T-helper 17 cell (primary cell): ENCODE results near the gene COPS8. TPM values are rescaled to one million over a fixed set of nuclear protein-coding genes. Genes with fewer than 3 reads are reported as not detected.

Experiments
- ATAC-seq: fragments of 150-1000 bp; cut with Tn5 transposase; 2 replicates; pipeline ENCODE4 v1.10.0; 2021; ENCODE audit warnings: mild to moderate bottlenecking, moderate library complexity
- DNase-seq, 3 donors: peaks; one replicate each; pipeline versions ENCODE4 v3.0.0 to v3.0.0-alpha.2; 2020 to 2021
- H3K9me3 ChIP-seq: one replicate; pipeline ENCODE4 v1.7.0; 2013; ENCODE audit warnings: low read length, mild to moderate bottlenecking; ENCODE audit not compliant: control insufficient read depth, poor library complexity, severe bottlenecking
- H3K27ac Mint-ChIP-seq: one replicate; pipeline ENCODE4 v1.8.0; 2022; ENCODE audit warnings: mild to moderate bottlenecking, moderate library complexity, mixed read lengths
- H3K27me3 Mint-ChIP-seq: one replicate; pipeline ENCODE4 v1.8.0; 2022; ENCODE audit warnings: mixed read lengths
- H3K36me3 Mint-ChIP-seq: one replicate; pipeline ENCODE4 v1.8.0; 2022; ENCODE audit warnings: low read depth, mixed read lengths
- H3K4me1 Mint-ChIP-seq: one replicate; pipeline ENCODE4 v1.8.0; 2022; ENCODE audit warnings: mild to moderate bottlenecking, mixed read lengths
- H3K4me3 Mint-ChIP-seq: one replicate; pipeline ENCODE4 v1.8.0; 2022; ENCODE audit warnings: mild to moderate bottlenecking, moderate library complexity, mixed read lengths
- total RNA-seq, 4 donors: library from RNA in 2 of 4; stranded (reverse) in 2 of 4; gene quantifications; one replicate each; pipeline ENCODE4 v1.2.3 and lab custom pipeline; 2022 to 2026

COPS8 gene
- total RNA-seq, 2 donors from 2014 or later: 46.0 to 49.4 TPM

DNA sequence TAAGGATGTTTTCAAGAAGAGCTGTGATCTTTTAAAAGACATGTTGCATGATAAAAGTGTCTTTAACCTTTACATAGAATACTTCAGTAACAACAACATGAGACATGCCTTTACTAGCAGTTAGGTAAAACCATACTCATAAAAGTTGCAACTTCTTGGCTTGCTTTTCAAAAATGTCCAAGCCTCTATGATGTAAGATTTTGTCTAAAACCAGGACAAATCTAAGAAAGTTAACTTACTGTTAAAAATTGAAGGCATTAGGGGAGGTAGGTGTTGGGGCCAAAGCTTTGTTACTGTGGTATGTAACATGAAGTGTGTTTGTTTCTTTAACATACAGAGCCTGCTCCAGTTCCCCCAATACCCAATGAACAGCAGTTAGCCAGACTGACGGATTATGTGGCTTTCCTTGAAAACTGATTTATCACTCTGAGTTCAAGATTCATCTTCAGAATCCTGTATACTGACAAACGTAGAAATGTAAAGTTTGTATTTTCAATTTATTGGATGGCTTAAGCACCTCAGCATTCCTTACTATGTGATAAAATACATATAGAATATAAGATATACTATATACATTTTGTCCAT is 11.7 kb downstream of the COPS8 start:
- H3K4me3 Mint-ChIP-seq: no peak overlapping the region
- no peak for ATAC-seq
- H3K36me3 Mint-ChIP-seq: peaks cover 30% of the 10 kb centered on the region
- DNase-seq: no peak
- H3K27ac Mint-ChIP-seq: no peak overlapping the region
- H3K9me3 ChIP-seq: no peaks in the 10 kb centered on the region
- no peaks in the 10 kb centered on the region for H3K27me3 Mint-ChIP-seq
- peaks cover 12% of the 10 kb centered on the region for H3K4me1 Mint-ChIP-seq

DNA sequence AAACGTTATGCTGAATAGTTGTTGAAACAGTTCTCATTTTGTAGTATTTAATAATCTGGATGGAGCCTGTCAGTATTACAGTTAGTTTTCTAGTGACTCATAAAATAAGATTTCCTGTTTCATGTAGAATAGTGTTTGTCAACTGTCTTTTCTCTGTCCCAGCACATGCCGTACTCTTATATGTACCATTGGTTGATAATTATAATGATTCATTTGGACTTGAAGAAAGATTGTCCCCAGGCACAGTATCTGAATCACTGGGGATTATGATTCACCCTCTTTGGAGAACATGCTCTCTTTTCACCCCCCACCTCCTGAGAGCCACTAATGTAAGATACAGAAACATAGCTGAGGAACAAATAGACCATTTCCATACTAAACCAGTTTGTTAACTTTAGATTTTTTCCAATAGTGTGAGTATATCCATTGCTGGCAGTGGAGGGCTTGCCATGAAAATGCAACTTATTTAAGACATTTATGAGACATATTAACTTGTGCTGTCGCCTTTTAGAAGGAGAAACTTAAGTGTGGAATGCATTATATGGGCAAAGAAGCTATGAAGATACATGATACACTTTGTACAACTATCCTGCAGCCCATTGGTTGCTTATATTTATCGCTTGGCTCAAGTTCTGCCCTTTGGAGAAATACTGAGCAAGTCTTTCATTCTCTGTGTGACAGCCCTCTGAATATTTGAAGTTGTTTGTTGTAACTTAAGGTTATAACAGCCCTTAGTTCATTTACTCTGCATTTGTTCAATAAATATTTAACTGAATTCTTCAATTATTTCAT is 12.4 kb downstream of the COPS8 start:
- H3K4me1 Mint-ChIP-seq: peaks cover 5% of the 10 kb centered on the region
- H3K9me3 ChIP-seq: no peaks in the 10 kb centered on the region
- no peak for DNase-seq
- no peak overlapping the region for H3K4me3 Mint-ChIP-seq
- no peaks in the 10 kb centered on the region for H3K27me3 Mint-ChIP-seq
- peaks cover 27% of the 10 kb centered on the region for H3K36me3 Mint-ChIP-seq
- ATAC-seq: no peak
- H3K27ac Mint-ChIP-seq: no peak overlapping the region

DNA sequence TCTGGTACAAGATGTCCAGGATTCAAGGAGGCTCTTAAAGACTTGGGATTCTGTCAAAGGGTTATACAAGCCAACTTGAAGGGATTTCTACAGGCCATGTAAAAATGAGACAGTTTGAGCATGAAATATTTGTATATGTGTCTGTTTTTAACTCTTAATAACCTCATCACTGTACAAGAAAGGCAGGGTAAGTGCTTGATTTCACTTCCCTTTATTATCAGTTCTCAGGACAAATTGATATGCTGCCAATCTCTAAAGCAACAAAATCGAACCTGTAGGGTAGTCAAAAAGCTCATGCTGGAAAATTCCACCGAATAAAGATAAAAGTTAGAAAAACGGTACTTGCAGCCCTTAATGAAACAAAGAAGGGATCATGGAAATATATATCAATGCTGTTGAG is 14.1 kb downstream of the COPS8 start:
- Mint-ChIP-seq H3K4me3 (no peak overlapping the region), H3K27me3 (no peaks in the 10 kb centered on the region), H3K27ac (no peak overlapping the region), H3K4me1 (peaks cover 3% of the 10 kb centered on the region), H3K36me3 (peaks cover 23% of the 10 kb centered on the region)
- DNase-seq: no peak
- H3K9me3 ChIP-seq: no peaks in the 10 kb centered on the region
- no peak for ATAC-seq

DNA sequence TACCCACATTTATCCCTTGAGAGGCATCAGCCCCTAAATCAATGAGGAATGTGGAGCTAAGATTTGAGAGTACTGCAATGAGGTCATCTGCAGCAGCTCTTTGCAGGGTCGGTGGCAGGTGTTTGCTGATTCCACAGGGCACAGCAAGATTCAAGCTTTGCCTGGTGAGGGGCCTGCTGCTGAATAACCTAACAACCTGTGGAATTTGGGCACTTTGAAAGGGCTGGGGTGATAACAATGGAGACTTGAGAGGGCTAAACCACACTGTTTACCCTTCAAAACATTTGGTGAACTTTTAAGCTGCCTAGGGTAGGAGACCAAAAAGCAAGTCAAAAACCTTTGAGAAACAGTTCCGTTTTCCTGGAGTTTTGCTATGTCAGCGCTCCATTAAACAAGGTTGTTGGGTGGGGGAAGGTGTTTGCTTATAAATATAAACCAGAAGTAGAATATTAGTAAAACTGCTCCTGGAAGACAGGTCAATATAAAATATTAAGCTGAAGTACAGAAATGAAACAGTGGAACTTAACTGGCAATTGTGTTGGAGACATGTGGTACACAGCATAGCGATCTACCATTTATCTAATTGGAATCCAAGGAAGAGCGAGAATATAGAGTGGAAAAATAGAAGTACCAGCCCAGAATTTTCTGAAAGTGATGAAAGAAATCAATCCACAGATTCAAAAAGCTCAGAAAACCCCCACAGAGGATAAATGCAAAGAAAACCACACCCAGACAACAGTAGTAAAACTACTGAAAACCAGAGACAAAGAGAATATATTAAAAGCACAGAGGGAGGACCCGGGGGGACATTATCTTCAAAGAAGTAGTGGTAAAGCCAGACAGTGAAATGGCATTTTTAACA is 15.7 kb downstream of the COPS8 start:
- no peak for DNase-seq
- ATAC-seq: no peak
- H3K4me3 Mint-ChIP-seq: no peak overlapping the region
- no peaks in the 10 kb centered on the region for H3K9me3 ChIP-seq
- H3K36me3 Mint-ChIP-seq: peaks cover 23% of the 10 kb centered on the region
- no peak overlapping the region for H3K27ac Mint-ChIP-seq
- no peaks in the 10 kb centered on the region for H3K27me3 Mint-ChIP-seq
- peaks cover under 1% of the 10 kb centered on the region for H3K4me1 Mint-ChIP-seq

DNA sequence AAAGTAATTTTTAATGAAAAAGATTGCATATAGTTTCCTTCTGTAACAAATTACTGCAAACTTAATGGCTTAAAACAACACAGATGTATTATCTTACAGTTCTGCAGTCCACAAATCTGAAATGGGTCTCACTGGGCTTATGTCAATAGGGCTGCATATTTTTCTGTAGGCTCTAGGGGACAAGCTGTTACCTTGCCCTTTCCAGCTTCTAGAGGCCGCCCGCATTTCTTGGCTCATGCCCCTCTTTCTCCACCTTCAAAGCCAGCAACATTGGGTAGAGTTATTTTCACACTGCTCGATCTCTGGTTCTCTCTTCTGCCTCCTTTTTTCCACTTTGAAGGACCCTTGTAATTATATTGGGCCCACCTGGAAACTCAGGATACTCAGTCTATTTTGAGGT is 16.7 kb downstream of the COPS8 start:
- no peak overlapping the region for H3K4me3 Mint-ChIP-seq
- H3K4me1 Mint-ChIP-seq: no peaks in the 10 kb centered on the region
- H3K36me3 Mint-ChIP-seq: peaks cover 18% of the 10 kb centered on the region
- H3K9me3 ChIP-seq: no peaks in the 10 kb centered on the region
- no peak overlapping the region for H3K27ac Mint-ChIP-seq
- ATAC-seq: no peak
- no peaks in the 10 kb centered on the region for H3K27me3 Mint-ChIP-seq
- no peak for DNase-seq

DNA sequence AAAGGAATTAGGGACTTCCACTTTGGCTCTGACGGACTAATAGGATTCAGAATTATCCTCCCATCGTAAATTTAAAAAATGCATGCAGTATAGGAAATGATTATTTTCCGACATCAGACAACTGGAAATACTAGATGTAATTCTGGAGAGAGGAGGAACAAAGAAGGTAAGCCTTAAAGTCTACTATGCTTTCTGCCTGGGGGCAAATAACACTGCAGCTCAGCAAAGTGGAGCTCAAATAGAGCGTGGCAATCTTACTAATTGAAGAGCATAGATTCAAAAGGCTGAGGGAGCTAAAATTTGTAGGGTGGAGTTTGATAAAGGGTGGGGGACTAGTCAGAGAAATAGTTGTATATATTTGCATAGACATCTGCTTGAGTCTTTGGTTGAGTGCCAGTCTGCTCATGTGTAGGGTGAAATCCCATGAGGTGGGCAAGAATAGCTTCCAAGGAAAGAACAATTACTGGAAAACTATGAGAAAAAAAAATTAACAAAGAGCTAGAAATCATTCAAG is 23.8 kb downstream of the COPS8 start:
- ATAC-seq (no peak), DNase-seq (no peak)
- no peaks in the 10 kb centered on the region for H3K27me3 Mint-ChIP-seq
- H3K36me3 Mint-ChIP-seq: peaks cover 3% of the 10 kb centered on the region
- H3K4me3 Mint-ChIP-seq: no peak overlapping the region
- no peaks in the 10 kb centered on the region for H3K9me3 ChIP-seq
- H3K27ac Mint-ChIP-seq: no peak overlapping the region
- H3K4me1 Mint-ChIP-seq: no peaks in the 10 kb centered on the region

DNA sequence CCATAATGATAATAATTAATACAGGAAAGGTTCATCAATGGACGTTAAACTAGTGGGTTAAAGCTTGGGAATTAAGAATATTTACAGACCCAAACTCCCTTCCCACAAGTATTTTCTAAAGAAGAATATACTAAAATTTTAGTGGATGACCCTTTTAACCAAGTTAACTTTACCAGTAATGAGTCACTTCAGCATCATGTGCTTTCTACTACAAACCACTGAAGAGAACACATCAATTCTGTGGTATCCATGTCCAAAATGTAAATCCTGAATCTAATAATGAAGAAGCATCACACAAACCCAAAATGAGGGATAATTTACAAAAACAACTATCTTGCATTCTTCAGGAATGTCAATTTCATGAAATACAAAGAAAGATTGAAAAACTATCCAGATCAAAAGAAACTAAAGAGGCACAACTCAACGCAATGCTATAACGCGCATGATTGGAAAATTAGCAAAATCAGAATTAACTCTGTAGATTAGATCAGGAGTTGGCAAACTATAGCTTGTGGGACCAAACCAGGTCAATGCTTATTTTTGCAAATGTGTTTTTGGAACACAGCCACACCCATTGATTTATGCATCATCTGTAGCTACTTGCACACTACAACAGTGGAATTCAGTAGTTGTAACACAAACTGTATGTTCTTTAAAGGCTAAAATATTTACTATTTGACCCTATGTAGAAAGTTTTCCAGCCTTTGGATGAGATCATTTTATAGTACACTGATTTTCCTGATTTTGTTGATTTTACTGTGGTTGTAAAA is 27.5 kb downstream of the COPS8 start:
- Mint-ChIP-seq H3K27ac (no peak overlapping the region), H3K4me1 (no peaks in the 10 kb centered on the region), H3K27me3 (no peaks in the 10 kb centered on the region), H3K4me3 (no peak overlapping the region), H3K36me3 (no peaks in the 10 kb centered on the region)
- DNase-seq (no peak), ATAC-seq (no peak)
- H3K9me3 ChIP-seq: no peaks in the 10 kb centered on the region

DNA sequence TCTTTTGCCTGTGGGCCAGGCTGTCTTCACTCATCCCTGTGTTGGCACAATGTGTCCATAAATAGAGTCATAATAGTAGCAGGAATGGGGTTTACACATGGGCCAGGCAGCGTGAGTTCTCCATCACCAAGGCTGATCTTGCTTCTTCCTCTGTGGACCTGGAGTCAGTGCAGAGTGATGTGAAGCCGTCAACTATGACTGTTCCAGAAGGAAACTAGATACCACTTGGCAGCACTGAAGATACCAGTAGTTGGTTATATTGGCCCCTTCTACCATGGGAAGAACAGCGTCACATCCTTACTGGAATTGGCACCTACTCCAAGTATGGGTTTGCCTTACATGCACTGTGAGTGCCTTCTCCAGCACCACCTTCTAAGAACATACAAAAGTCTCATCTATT is 30.2 kb downstream of the COPS8 start:
- Mint-ChIP-seq H3K27me3 (no peaks in the 10 kb centered on the region), H3K4me1 (no peaks in the 10 kb centered on the region), H3K4me3 (no peak overlapping the region), H3K27ac (no peak overlapping the region), H3K36me3 (no peaks in the 10 kb centered on the region)
- no peak for ATAC-seq
- no peak for DNase-seq
- H3K9me3 ChIP-seq: no peaks in the 10 kb centered on the region

DNA sequence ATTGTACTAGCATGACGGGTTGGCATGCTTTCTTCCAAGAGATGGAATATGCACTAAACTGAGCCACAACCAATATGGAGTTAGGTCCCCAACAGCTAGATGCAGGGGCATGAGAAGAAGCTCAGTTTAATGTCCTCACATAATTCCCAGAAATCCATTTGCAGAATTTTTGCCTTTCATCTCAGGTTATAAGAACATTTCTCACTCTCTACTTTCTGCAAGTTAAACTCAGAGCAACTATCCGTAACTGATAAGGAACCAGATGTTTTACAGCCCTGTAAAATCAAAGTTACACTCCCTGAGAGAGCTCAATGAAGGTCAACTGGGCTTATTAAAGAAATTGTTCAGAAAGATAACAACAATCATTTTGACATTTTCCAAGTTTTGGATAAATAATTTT is 30.7 kb downstream of the COPS8 start:
- Mint-ChIP-seq H3K4me3 (no peak overlapping the region), H3K36me3 (no peaks in the 10 kb centered on the region), H3K27ac (no peak overlapping the region)

DNA sequence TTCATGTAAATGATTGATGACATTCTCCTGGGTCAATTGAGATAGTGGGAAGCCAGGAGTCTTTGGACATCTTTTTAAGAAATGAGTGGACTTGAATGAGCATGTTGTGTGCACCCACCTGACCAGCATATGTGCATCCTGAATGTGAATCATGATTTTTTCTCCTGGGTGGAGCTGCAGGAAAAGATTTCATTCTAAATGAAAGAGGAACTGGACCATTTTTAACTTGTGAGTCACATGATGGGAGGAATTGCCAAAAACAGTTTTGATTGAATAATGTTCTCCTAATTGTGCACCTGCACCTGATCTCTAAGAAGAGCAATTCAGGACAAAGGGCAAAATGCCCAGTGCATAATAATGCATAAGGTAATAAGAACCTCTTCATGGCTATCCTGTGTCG is 32.3 kb downstream of the COPS8 start:
- H3K4me1 Mint-ChIP-seq: no peaks in the 10 kb centered on the region
- H3K27ac Mint-ChIP-seq: no peak overlapping the region
- peaks cover 3% of the 10 kb centered on the region for H3K36me3 Mint-ChIP-seq
- DNase-seq (no peak), ATAC-seq (no peak)
- H3K4me3 Mint-ChIP-seq: no peak overlapping the region
- H3K27me3 Mint-ChIP-seq: no peaks in the 10 kb centered on the region
- H3K9me3 ChIP-seq: no peaks in the 10 kb centered on the region

More for the DNA sequence above, 30.7 kb downstream of the COPS8 start:
- ATAC-seq (no peak), DNase-seq (no peak)
- no peaks in the 10 kb centered on the region for H3K4me1 Mint-ChIP-seq
- no peaks in the 10 kb centered on the region for H3K9me3 ChIP-seq
- no peaks in the 10 kb centered on the region for H3K27me3 Mint-ChIP-seq

DNA sequence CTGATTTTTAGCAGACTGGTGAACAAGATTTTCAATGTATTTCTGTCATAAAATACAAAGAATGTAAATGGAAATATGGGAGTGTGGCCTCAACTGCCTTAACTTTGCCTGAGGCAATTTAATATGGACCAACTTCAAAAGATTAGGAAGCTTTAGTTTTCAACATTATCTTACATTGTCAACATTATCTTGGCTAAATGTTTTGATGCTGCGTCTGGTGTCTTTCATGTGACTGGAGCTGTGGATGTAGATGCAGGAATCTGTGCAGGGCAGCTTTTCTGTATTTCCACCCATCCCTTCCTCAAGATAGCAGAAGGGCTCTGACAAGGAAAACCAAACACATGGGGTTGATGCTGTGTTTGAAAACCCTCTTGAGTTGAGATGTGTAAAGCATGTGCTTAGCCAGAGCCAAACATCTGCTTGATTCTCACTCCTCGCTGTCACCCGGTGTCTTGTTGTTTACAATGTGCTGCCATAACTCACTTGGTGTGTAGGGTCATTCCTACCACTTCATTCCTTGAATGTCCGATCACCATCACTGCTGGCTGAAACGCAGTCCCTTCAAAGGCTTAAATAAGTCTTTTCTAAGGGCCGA is 33.0 kb downstream of the COPS8 start:
- H3K27ac Mint-ChIP-seq: no peak overlapping the region
- no peak for ATAC-seq
- H3K27me3 Mint-ChIP-seq: no peaks in the 10 kb centered on the region
- H3K9me3 ChIP-seq: no peaks in the 10 kb centered on the region
- H3K4me3 Mint-ChIP-seq: no peak overlapping the region
- H3K36me3 Mint-ChIP-seq: peaks cover 3% of the 10 kb centered on the region
- no peak for DNase-seq
- no peaks in the 10 kb centered on the region for H3K4me1 Mint-ChIP-seq

DNA sequence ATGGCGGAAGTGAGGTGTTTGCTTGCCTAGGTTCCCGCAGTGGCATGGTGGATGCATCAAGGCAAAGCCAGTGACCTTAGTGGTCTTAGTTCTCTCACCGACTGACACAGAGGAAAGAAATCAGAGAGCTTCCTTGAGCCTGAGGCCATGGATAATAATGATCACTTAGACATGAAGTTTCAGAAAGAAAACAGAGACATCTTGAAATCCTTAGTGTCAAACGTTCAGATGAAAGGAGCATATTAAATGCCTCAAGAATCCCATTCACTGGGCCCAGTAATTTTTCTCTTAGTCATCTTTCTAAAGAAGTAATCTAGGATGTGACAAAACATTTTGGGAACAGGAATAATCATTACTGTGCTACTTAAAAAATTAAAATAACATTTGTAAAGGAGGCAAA is 35.2 kb downstream of the COPS8 start:
- no peaks in the 10 kb centered on the region for H3K27me3 Mint-ChIP-seq
- ATAC-seq: no peak
- H3K4me3 Mint-ChIP-seq: no peak overlapping the region
- no peaks in the 10 kb centered on the region for H3K4me1 Mint-ChIP-seq
- H3K9me3 ChIP-seq: no peaks in the 10 kb centered on the region
- H3K36me3 Mint-ChIP-seq: peaks cover 3% of the 10 kb centered on the region
- DNase-seq: no peak
- H3K27ac Mint-ChIP-seq: no peak overlapping the region
